IPS-20b (cell line): ENCODE measurements around the gene TLK2.
"Not testable (repeated sequence)": the region's sequence is repeated elsewhere in the genome, so short reads cannot be mapped to it uniquely, and the experiment has no call there.

Source experiments
- H3K27ac ChIP-seq: one replicate; pipeline ENCODE4 v1.5.1; 2013; ENCODE audit warnings: low read length
- H3K27me3 ChIP-seq: 2 replicates; pipeline ENCODE4 v1.6.1; 2013; ENCODE audit warnings: mild to moderate bottlenecking, low read length, inconsistent platforms; ENCODE audit not compliant: insufficient read depth
- H3K36me3 ChIP-seq: 2 replicates; pipeline ENCODE4 v1.6.1; 2013; ENCODE audit warnings: low read depth, mild to moderate bottlenecking, inconsistent platforms, low read length, moderate library complexity; ENCODE audit not compliant: insufficient read depth
- H3K4me1 ChIP-seq: 2 replicates; pipeline ENCODE4 v1.6.1; 2013; ENCODE audit warnings: mild to moderate bottlenecking, control low read depth, inconsistent platforms, low read length, moderate library complexity; ENCODE audit not compliant: insufficient read depth
- H3K4me3 ChIP-seq: 2 replicates; pipeline ENCODE4 v1.5.1; 2013; ENCODE audit warnings: mild to moderate bottlenecking, low read length, inconsistent platforms
- H3K9ac ChIP-seq: 2 replicates; pipeline ENCODE4 v1.6.1; 2013; ENCODE audit warnings: low read depth, mild to moderate bottlenecking, inconsistent platforms, low read length, moderate library complexity
- H3K9me3 ChIP-seq: 2 replicates; pipeline ENCODE4 v1.6.1; 2013; ENCODE audit warnings: mild to moderate bottlenecking, low read depth, low read length, inconsistent platforms; ENCODE audit not compliant: insufficient read depth

The TLK2 gene

DNA sequence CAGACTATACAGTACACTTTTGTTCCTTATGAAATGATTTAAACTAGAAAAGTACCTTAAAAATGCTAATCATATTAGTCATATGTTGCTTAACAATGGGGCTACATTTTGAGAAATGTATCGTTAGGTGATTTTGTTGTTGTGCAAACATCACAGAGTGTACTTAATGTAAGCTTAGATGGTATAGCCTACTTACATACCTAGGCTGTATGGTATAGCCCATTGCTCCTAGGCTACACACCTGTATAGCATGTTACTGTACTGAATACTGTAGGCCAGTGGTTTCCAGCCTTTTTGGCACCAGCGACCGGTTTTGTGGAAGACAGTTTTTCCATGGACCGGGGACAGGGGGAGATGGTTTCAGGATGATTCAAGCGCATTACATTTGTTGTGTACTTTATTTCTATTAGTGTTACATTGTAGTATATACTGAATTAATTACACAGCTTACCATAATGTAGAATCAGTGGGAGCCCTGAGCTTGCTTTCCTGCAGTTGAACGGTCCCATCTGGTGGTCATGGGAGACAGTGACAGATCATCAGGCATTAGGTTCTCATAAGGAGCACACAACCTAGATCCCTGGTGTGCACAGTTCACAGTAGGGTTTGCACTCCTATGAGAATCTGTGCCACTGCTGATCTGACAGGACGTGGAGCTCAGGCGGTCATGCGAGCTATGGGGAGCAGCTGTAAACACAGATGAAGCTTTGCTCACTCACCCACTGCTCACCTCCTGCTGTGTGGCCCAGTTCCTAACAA, 113.9 kb downstream of the TLK2 start:
- Histone ChIP-seq H3K27ac (no peak overlapping the region), H3K9me3 (0 out of 2 replicates have a peak, but pooled peaks cover 3% of the 10 kb centered on the region), H3K27me3 (no peaks in the 10 kb centered on the region), H3K36me3 (peaks cover 53% of the 10 kb centered on the region), H3K4me1 (no peaks in the 10 kb centered on the region), H3K4me3 (no peak overlapping the region), H3K9ac (no peak overlapping the region)

GRCh38 chr17:62595484-62595883, 116.9 kb downstream of the TLK2 start:
- H3K27ac ChIP-seq: no peak overlapping the region
- peaks cover 62% of the 10 kb centered on the region for H3K36me3 ChIP-seq
- H3K9me3 ChIP-seq: 0 out of 2 replicates have a peak, but pooled peaks cover 3% of the 10 kb centered on the region
- H3K27me3 ChIP-seq: no peaks in the 10 kb centered on the region
- no peaks in the 10 kb centered on the region for H3K4me1 ChIP-seq
- no peak overlapping the region for H3K4me3 ChIP-seq
- H3K9ac ChIP-seq: no peak overlapping the region

- Histone ChIP-seq H3K9me3 (0 out of 2 replicates have a peak, but pooled peaks cover 3% of the 10 kb centered on the region), H3K27me3 (no peaks in the 10 kb centered on the region), H3K4me1 (no peaks in the 10 kb centered on the region), H3K9ac (no peak overlapping the region), H3K36me3 (peaks cover 72% of the 10 kb centered on the region), H3K4me3 (no peak overlapping the region), H3K27ac (no peak overlapping the region)
Measured at GRCh38 chr17:62596662-62597061, 118.0 kb downstream of the TLK2 start.

GRCh38 chr17:62597150-62597549, 118.5 kb downstream of the TLK2 start:
- H3K36me3 ChIP-seq: peaks cover 73% of the 10 kb centered on the region

DNA sequence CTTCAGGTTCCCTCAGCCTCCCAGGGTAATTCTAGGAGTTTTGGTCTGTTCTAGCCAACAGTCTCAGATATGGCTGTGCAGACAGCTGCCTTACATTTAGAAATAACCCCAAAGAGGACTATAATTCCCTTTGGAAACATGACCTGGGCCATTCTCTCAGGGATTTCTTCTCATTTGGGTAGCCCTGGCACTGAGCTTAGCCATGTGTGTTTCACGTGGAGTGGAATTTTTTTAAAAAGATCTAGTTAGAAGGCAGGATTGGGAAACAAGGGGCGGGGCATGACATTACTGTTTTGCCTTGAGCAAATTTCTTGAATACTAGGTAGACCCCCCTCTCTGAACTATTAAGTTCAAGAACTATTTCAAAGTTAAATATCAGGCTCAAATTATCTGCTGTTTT, 119.3 kb downstream of the TLK2 start:
- Histone ChIP-seq H3K27me3 (no peaks in the 10 kb centered on the region), H3K9ac (no peak overlapping the region), H3K9me3 (0 out of 2 replicates have a peak, but pooled peaks cover 3% of the 10 kb centered on the region), H3K27ac (no peak overlapping the region), H3K4me1 (no peaks in the 10 kb centered on the region), H3K4me3 (no peak overlapping the region), H3K36me3 (peaks cover 73% of the 10 kb centered on the region)

More at GRCh38 chr17:62597150-62597549, 118.5 kb downstream of the TLK2 start:
- no peaks in the 10 kb centered on the region for H3K27me3 ChIP-seq
- H3K27ac ChIP-seq: no peak overlapping the region
- no peak overlapping the region for H3K9ac ChIP-seq
- H3K4me1 ChIP-seq: no peaks in the 10 kb centered on the region
- 0 out of 2 replicates have a peak, but pooled peaks cover 3% of the 10 kb centered on the region for H3K9me3 ChIP-seq
- H3K4me3 ChIP-seq: no peak overlapping the region

- Histone ChIP-seq H3K27me3 (no peaks in the 10 kb centered on the region), H3K9ac (no peak overlapping the region), H3K4me3 (no peak overlapping the region), H3K36me3 (peaks cover 79% of the 10 kb centered on the region), H3K9me3 (0 out of 2 replicates have a peak, but pooled peaks cover 3% of the 10 kb centered on the region), H3K4me1 (no peaks in the 10 kb centered on the region), H3K27ac (no peak overlapping the region)
Measured at GRCh38 chr17:62599964-62600657, 121.5 kb downstream of the TLK2 start.

DNA sequence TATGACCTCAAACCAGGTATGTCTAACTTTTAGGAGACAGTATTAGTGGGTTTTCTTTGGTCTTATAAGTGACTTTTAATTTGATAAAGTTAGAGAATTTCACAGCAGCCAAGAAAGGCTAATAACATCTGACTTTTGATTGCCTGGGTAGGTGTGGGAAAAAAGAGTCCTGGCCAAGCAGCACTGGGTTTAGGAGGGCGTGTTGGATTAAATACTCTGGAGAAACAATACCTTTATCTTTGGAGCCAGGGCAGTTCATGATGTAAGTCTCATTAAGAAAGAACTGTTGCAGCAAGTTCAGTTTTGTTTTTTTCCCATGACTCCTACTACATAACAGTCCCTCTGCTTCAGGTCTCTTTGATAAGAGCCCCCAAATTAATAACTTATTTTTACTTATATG, 122.2 kb downstream of the TLK2 start:
- Histone ChIP-seq H3K27me3 (no peaks in the 10 kb centered on the region), H3K4me3 (no peak overlapping the region), H3K4me1 (no peaks in the 10 kb centered on the region), H3K27ac (no peak overlapping the region), H3K9ac (no peak overlapping the region), H3K9me3 (0 out of 2 replicates have a peak, but pooled peaks cover 3% of the 10 kb centered on the region), H3K36me3 (peaks cover 80% of the 10 kb centered on the region)

GRCh38 chr17:62601471-62601870, 122.8 kb downstream of the TLK2 start:
- Histone ChIP-seq H3K27ac (no peak overlapping the region), H3K36me3 (peaks cover 80% of the 10 kb centered on the region), H3K27me3 (no peaks in the 10 kb centered on the region), H3K9me3 (no peaks in the 10 kb centered on the region), H3K4me3 (no peak overlapping the region), H3K9ac (no peak overlapping the region), H3K4me1 (no peaks in the 10 kb centered on the region)

DNA sequence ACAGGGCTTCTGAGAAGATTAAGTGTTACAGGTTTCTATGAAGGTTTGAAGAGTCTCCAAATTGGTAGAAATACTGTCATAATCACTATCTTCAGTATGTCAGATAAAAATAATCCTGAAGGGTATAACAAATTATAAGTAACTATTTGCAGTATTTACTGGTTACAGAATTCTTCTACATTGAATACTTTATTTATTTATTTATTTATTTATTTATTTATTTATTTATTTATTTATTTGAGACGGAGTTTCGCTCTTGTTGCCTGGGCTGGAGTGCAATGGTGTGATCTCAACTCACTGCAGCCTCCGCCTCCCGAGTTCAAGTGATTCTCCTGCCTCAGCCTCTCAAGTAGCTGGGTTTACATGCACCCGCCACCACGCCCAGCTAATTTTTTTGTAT, 125.2 kb downstream of the TLK2 start:
- H3K4me3 ChIP-seq: not testable (repeated sequence)
- H3K36me3 ChIP-seq: peaks cover 81% of the 10 kb centered on the region

DNA sequence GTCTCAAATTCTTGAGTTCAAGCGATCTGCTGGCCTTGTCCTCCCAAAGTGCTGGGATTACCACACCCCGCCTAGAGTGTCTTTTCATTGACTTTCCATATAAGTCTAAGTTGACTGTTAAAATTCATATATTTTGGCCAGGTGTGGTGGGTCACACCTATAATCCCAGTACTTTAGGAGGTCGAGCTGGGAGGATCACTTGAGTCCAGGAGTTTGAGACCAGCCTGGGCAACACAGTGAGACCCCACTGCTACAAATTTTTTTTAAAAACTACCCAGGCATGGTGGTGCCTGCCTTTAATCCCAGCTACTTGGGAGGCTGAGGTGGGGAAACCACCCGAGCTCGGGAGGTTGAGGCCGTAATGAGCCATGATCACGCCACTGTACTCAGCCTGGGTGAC, 127.0 kb downstream of the TLK2 start:
- Histone ChIP-seq H3K9me3 (no peaks in the 10 kb centered on the region), H3K27ac (no peak overlapping the region), H3K36me3 (peaks cover 84% of the 10 kb centered on the region), H3K4me3 (no peak overlapping the region), H3K4me1 (no peaks in the 10 kb centered on the region), H3K27me3 (no peaks in the 10 kb centered on the region), H3K9ac (no peak overlapping the region)

More for the DNA sequence above, 125.2 kb downstream of the TLK2 start:
- not testable (repeated sequence) for H3K9ac ChIP-seq, H3K27ac ChIP-seq, H3K4me1 ChIP-seq, H3K27me3 ChIP-seq, H3K9me3 ChIP-seq

DNA sequence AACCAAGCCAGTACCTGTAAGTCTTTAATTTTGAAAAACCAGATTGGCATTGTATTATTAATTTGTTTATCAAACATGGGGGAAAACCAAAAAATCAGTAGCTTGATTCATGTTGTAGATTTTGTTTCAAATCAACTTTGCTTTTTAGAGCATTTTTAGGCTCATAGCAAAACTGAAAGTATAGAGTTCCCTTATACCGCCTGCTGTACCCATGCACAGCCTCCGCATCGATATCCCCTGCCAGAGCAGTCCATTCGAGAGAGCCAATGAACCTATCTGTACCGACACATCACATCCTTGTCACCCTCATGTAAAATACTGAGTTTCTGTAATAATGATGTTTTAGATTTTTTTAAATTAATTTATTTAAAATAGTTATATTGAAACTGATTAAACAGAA, 132.7 kb downstream of the TLK2 start:
- H3K4me1 ChIP-seq: no peaks in the 10 kb centered on the region
- no peaks in the 10 kb centered on the region for H3K9me3 ChIP-seq
- H3K9ac ChIP-seq: no peak overlapping the region
- no peak overlapping the region for H3K27ac ChIP-seq
- H3K4me3 ChIP-seq: no peak overlapping the region
- peaks cover 76% of the 10 kb centered on the region for H3K36me3 ChIP-seq
- H3K27me3 ChIP-seq: no peaks in the 10 kb centered on the region

GRCh38 chr17:62611728-62612127, 133.1 kb downstream of the TLK2 start:
- peaks cover 71% of the 10 kb centered on the region for H3K36me3 ChIP-seq
- H3K4me1 ChIP-seq: no peaks in the 10 kb centered on the region; the same call in 1 of the 2 replicates
- no peaks in the 10 kb centered on the region for H3K27me3 ChIP-seq
- no peaks in the 10 kb centered on the region for H3K9me3 ChIP-seq
- no peak overlapping the region for H3K9ac ChIP-seq
- no peak overlapping the region for H3K4me3 ChIP-seq
- no peak overlapping the region for H3K27ac ChIP-seq
